ENCODE measurements around the gene SKIC8.

- TF ChIP-seq CTCF (IDR thresholded peaks at IDR 0.05) (no peak), POLR2A (IDR thresholded peaks at IDR 0.05) (no peak)
These were observed 56.4 kb downstream of the SKIC8 start for GRCh38 chr15:78243058-78243457.
